MM.1S (cell line): ENCODE measurements around the gene CNOT6.

Experiments used
- DNase-seq: peaks from one replicate; pipeline ENCODE4 v3.0.0-alpha.2; 2015
- H2AFZ ChIP-seq: fragments of 300-600 bp; sonication (generic); 2 replicates; pipeline ENCODE4 v1.6.0; 2016; ENCODE audit warnings: antibody characterized with exemption, low read length
- H3F3A ChIP-seq: fragments of 300-600 bp; sonication (generic); 2 replicates; pipeline ENCODE4 v1.6.1; 2016; ENCODE audit warnings: mild to moderate bottlenecking, antibody characterized with exemption, low read length, moderate library complexity, mixed read lengths; ENCODE audit not compliant: insufficient read depth
- H3K27ac ChIP-seq: fragments of 300-600 bp; sonication (generic); 2 replicates; pipeline ENCODE4 v1.5.1; 2016; ENCODE audit warnings: mild to moderate bottlenecking, low read length
- H3K27me3 ChIP-seq: fragments of 300-600 bp; sonication (generic); replicated peaks from 2 replicates; pipeline ENCODE4 v1.6.0; 2016; ENCODE audit warnings: low read length; ENCODE audit not compliant: insufficient read depth
- H3K36me3 ChIP-seq: fragments of 300-600 bp; sonication (generic); replicated peaks from 2 replicates; pipeline ENCODE4 v1.6.1; 2016; ENCODE audit warnings: mild to moderate bottlenecking, low read length, mixed read lengths; ENCODE audit not compliant: insufficient read depth
- H3K4me1 ChIP-seq: fragments of 300-600 bp; sonication (generic); 2 replicates; pipeline ENCODE4 v1.6.1; 2016; ENCODE audit warnings: low read length, mixed read lengths
- H3K4me2 ChIP-seq: fragments of 300-600 bp; sonication (generic); 2 replicates; pipeline ENCODE4 v1.6.0; 2016; ENCODE audit warnings: low read depth, low read length
- H3K4me3 ChIP-seq: fragments of 300-600 bp; sonication (generic); 2 replicates; pipeline ENCODE4 v1.5.1; 2016; ENCODE audit warnings: low read length, mixed read lengths
- H3K79me2 ChIP-seq: fragments of 300-600 bp; sonication (generic); 2 replicates; pipeline ENCODE4 v1.6.1; 2016; ENCODE audit warnings: mixed run types, low read length, mixed read lengths
- H3K9ac ChIP-seq: fragments of 300-600 bp; sonication (generic); 2 replicates; pipeline ENCODE4 v1.6.1; 2016; ENCODE audit warnings: low read length, mixed read lengths
- H3K9me2 ChIP-seq: fragments of 300-600 bp; sonication (generic); replicated peaks from 2 replicates; pipeline ENCODE4 v1.6.1; 2016; ENCODE audit warnings: mild to moderate bottlenecking, low read length, mixed read lengths; ENCODE audit not compliant: insufficient read depth
- H3K9me3 ChIP-seq: fragments of 300-600 bp; sonication (generic); replicated peaks from 2 replicates; pipeline ENCODE4 v1.6.1; 2016; ENCODE audit warnings: mild to moderate bottlenecking, low read length, mixed read lengths; ENCODE audit not compliant: insufficient read depth
- H4K20me1 ChIP-seq: fragments of 300-600 bp; sonication (generic); 2 replicates; pipeline ENCODE4 v1.6.1; 2016; ENCODE audit warnings: mild to moderate bottlenecking, low read length, moderate library complexity, mixed read lengths; ENCODE audit not compliant: insufficient read depth
- EZH2 ChIP-seq: fragments of 300-600 bp; sonication (generic); optimal IDR thresholded peaks from 2 replicates; pipeline ENCODE3; 2017; ENCODE audit warnings: low read depth, mild to moderate bottlenecking, antibody characterized with exemption, low read length, mixed read lengths
- EZH2phosphoT487 ChIP-seq: fragments of 300-600 bp; sonication (generic); IDR thresholded peaks from 2 replicates; pipeline ENCODE4 v1.6.1; 2018; ENCODE audit warnings: antibody characterized with exemption, low read length
- TF ChIP-seq, protein P1 (sequence below): fragments of 300-600 bp; sonication (generic); IDR thresholded peaks from 2 replicates; pipeline ENCODE4 v1.5.1; 2016; ENCODE audit warnings: antibody characterized with exemption, low read length, mixed read lengths

CNOT6 gene

DNA sequence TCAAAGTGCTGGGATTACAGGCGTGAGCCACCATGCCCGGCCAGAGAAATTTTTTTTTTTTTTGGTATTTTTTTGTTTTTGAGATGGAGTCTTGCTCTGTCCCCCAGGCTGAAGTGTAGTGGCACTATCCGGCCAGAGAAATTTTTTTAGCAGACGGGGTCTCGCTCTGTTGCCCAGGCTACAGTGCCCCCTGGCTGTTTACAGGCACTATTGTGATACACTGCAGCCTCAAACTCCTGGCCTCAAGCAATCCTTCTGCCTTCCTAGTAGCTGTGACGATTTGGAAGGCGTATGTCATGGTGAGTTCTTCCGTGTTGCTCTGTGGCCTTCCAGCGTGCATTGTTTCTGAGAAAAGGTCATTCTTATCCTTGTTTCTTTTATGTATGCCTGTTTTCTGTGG, 47.5 kb downstream of the CNOT6 start:
- Histone ChIP-seq H3K79me2 (peaks cover 78% of the 10 kb centered on the region), H3K4me1 (no peaks in the 10 kb centered on the region), H4K20me1 (no peaks in the 10 kb centered on the region; the same call in 1 of the 2 replicates), H3K9me3 (no peaks in the 10 kb centered on the region), H2AFZ (no peak overlapping the region), H3K4me2 (no peak overlapping the region), H3F3A (no peaks in the 10 kb centered on the region), H3K27me3 (no peaks in the 10 kb centered on the region), H3K9me2 (no peaks in the 10 kb centered on the region), H3K4me3 (no peak overlapping the region), H3K36me3 (no peaks in the 10 kb centered on the region; the same call in 1 of the 2 replicates), H3K27ac (no peak overlapping the region), H3K9ac (no peak overlapping the region)
- TF ChIP-seq, protein P1, sequence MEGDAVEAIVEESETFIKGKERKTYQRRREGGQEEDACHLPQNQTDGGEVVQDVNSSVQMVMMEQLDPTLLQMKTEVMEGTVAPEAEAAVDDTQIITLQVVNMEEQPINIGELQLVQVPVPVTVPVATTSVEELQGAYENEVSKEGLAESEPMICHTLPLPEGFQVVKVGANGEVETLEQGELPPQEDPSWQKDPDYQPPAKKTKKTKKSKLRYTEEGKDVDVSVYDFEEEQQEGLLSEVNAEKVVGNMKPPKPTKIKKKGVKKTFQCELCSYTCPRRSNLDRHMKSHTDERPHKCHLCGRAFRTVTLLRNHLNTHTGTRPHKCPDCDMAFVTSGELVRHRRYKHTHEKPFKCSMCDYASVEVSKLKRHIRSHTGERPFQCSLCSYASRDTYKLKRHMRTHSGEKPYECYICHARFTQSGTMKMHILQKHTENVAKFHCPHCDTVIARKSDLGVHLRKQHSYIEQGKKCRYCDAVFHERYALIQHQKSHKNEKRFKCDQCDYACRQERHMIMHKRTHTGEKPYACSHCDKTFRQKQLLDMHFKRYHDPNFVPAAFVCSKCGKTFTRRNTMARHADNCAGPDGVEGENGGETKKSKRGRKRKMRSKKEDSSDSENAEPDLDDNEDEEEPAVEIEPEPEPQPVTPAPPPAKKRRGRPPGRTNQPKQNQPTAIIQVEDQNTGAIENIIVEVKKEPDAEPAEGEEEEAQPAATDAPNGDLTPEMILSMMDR: no peak
- TF ChIP-seq EZH2phosphoT487 (no peak), EZH2 (no peak)
- no peak for DNase-seq

DNA sequence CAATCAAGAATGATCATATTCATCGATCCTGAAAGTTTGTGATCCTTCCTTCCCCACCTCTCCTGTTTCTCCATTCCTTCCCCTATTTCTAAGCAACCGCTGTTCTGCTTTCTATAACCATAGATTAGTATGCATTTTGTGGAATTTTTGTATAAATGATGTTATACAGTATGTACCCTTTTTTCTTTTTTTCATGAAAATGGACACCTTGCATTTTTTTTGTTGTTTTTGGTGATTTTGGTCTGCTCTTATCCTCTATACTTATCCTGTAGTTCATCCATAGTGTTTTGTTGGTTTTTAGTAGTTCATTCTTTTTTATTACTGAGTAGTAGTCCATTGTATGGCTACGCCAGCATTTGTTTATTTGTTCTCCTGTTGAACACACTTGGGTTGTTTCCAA, 51.1 kb downstream of the CNOT6 start:
- Histone ChIP-seq H3F3A (no peaks in the 10 kb centered on the region), H3K4me1 (no peaks in the 10 kb centered on the region), H3K4me2 (no peak overlapping the region), H3K9ac (no peak overlapping the region), H3K9me3 (no peaks in the 10 kb centered on the region), H3K27ac (no peak overlapping the region), H3K36me3 (no peaks in the 10 kb centered on the region; the same call in 1 of the 2 replicates), H3K27me3 (no peaks in the 10 kb centered on the region), H3K9me2 (no peaks in the 10 kb centered on the region), H4K20me1 (no peaks in the 10 kb centered on the region), H3K4me3 (no peak overlapping the region), H3K79me2 (peaks cover 68% of the 10 kb centered on the region), H2AFZ (no peak overlapping the region)
- no peak for DNase-seq
- TF ChIP-seq EZH2 (no peak), EZH2phosphoT487 (no peak)
- TF ChIP-seq, protein P1: no peak

DNA sequence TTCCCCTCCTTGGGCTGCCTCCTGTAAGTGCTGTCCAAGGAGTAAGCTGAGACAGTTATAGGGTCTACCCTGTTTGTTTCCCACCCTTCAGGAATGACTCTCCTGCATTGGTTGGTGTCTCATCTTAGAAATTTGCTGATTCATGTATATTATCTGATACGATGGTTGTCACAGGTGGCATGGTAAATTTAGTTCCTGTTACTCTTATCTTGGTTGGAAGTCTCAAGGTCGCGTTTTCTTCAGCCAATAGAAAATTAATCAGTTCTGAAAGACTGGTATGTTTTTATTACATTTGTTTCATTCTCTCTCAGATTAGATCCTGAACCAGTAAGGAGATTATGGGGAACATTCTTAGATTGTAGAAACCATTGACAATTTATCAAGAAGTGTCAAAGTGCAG, 54.4 kb downstream of the CNOT6 start:
- H3K36me3 ChIP-seq: no peaks in the 10 kb centered on the region; the same call in 1 of the 2 replicates
- peaks cover 62% of the 10 kb centered on the region for H3K79me2 ChIP-seq
- no peaks in the 10 kb centered on the region for H3K4me1 ChIP-seq

More for the DNA sequence above, 54.4 kb downstream of the CNOT6 start:
- DNase-seq: no peak
- no peaks in the 10 kb centered on the region for H3K27me3 ChIP-seq
- no peak overlapping the region for H3K4me2 ChIP-seq
- no peak overlapping the region for H3K9ac ChIP-seq
- H4K20me1 ChIP-seq: peaks cover 3% of the 10 kb centered on the region; the same call in 1 of the 2 replicates
- no peaks in the 10 kb centered on the region for H3K9me3 ChIP-seq
- no peak overlapping the region for H3K4me3 ChIP-seq
- no peaks in the 10 kb centered on the region for H3F3A ChIP-seq
- TF ChIP-seq EZH2 (no peak), EZH2phosphoT487 (no peak)
- TF ChIP-seq, protein P1: no peak
- no peak overlapping the region for H3K27ac ChIP-seq
- H3K9me2 ChIP-seq: no peaks in the 10 kb centered on the region
- H2AFZ ChIP-seq: no peak overlapping the region
